Measurements from ENCODE around the gene ABCC1. TPM values are rescaled to one million over a fixed set of nuclear protein-coding genes. Genes with fewer than 3 reads are reported as not detected.

ABCC1 gene
- polyA plus RNA-seq, 1 experiment: 69.7 TPM

DNA sequence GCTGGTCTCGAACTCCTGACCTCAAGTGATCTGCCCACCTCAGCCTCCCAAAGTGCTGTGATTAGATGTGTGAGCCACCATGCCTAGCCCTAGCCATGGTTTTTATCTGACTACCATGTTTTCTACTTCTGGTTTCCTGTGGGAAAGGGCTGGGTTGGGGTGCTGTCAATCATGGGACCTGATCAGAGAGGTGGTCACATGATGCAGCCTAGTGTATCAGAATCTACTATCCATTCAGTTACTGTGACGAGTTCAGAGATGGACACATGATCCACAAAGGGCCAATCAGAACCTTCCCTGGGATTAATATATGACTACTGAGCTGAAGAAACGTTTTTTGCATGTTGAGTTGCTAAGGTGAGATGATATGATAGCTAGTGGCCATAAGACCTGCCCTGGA, 214.8 kb downstream of the ABCC1 start:
- ChIA-PET POLR2A (no interaction called here), CTCF (interaction anchor here (0.5 kb wide), 1 partner anchor 971 kb away, joined by 5 read pairs; no protein-coding TSS in a partner anchor)
- Histone ChIP-seq H3K27ac (ENCODE audit: low read depth, low read length) (no peak overlapping the region), H3K4me3 (ENCODE audit: low read depth, low read length) (no peak overlapping the region), H3K9me3 (ENCODE audit: control insufficient read depth, insufficient read depth, low read length) (peaks cover 8% of the 10 kb centered on the region), H3K27me3 (ENCODE audit: control insufficient read depth, insufficient read depth, low read length) (peaks cover 3% of the 10 kb centered on the region)
- DNase-seq (ENCODE audit: low read depth, low spot score): no peak
- TF ChIP-seq, protein P1, sequence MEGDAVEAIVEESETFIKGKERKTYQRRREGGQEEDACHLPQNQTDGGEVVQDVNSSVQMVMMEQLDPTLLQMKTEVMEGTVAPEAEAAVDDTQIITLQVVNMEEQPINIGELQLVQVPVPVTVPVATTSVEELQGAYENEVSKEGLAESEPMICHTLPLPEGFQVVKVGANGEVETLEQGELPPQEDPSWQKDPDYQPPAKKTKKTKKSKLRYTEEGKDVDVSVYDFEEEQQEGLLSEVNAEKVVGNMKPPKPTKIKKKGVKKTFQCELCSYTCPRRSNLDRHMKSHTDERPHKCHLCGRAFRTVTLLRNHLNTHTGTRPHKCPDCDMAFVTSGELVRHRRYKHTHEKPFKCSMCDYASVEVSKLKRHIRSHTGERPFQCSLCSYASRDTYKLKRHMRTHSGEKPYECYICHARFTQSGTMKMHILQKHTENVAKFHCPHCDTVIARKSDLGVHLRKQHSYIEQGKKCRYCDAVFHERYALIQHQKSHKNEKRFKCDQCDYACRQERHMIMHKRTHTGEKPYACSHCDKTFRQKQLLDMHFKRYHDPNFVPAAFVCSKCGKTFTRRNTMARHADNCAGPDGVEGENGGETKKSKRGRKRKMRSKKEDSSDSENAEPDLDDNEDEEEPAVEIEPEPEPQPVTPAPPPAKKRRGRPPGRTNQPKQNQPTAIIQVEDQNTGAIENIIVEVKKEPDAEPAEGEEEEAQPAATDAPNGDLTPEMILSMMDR (IDR thresholded peaks at IDR 0.05; ENCODE audit: low read depth, low read length): no peak

DNA sequence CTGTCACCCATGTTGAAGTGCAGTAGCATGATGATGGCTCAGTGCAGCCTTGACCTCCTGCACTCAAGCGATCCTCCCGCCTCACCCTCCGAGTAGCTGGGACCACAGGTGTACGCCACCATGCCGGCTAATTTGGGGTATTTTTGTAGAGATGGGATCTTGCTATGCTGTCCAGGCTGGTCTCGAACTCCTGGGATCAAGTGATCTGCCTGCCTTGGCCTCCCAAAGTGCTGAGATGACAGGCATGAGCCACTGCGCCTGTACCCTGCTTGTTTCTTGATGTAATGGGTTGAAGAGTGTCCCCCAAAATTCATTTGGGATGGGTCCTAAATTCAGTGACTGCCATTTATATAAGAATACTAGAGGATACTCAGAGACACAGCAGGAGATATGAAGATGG, 216.7 kb downstream of the ABCC1 start:
- no peak for DNase-seq (ENCODE audit: low read depth, low spot score)
- H3K27me3 ChIP-seq (ENCODE audit: control insufficient read depth, insufficient read depth, low read length): peaks cover 3% of the 10 kb centered on the region
- POLR2A ChIA-PET: no interaction called here
- TF ChIP-seq, protein P1 (IDR thresholded peaks at IDR 0.05; ENCODE audit: low read depth, low read length): no peak
- CTCF ChIA-PET: no interaction called here
- no peak overlapping the region for H3K4me3 ChIP-seq (ENCODE audit: low read depth, low read length)
- no peak overlapping the region for H3K27ac ChIP-seq (ENCODE audit: low read depth, low read length)
- no peaks in the 10 kb centered on the region; the same call in 1 of the 2 replicates for H3K9me3 ChIP-seq (ENCODE audit: control insufficient read depth, insufficient read depth, low read length)

DNA sequence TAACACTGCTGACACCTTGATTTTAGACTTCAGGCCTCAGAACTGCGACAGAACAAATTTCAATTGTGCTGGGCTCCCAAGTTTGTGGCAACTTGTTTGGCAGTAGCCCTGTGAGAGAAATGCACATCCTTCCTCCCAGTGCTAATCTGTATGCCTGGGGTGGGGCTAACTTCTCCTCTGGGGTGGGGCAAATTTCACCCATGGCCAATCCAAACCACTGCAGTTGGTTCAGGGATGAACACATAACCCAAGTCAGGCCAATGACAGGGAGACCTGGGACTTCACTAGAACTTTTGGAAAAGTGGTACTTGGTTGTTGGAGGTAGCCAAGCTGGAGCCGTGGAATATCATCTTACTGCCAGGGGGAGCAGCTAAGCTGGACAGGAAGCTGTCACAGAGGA, 217.5 kb downstream of the ABCC1 start:
- H3K4me3 ChIP-seq (ENCODE audit: low read depth, low read length): no peak overlapping the region
- no peak for DNase-seq (ENCODE audit: low read depth, low spot score)
- ChIA-PET CTCF (no interaction called here), POLR2A (no interaction called here)
- peaks cover 3% of the 10 kb centered on the region for H3K27me3 ChIP-seq (ENCODE audit: control insufficient read depth, insufficient read depth, low read length)
- TF ChIP-seq, protein P1 (IDR thresholded peaks at IDR 0.05; ENCODE audit: low read depth, low read length): no peak
- no peaks in the 10 kb centered on the region for H3K9me3 ChIP-seq (ENCODE audit: control insufficient read depth, insufficient read depth, low read length)
- no peak overlapping the region for H3K27ac ChIP-seq (ENCODE audit: low read depth, low read length)

DNA sequence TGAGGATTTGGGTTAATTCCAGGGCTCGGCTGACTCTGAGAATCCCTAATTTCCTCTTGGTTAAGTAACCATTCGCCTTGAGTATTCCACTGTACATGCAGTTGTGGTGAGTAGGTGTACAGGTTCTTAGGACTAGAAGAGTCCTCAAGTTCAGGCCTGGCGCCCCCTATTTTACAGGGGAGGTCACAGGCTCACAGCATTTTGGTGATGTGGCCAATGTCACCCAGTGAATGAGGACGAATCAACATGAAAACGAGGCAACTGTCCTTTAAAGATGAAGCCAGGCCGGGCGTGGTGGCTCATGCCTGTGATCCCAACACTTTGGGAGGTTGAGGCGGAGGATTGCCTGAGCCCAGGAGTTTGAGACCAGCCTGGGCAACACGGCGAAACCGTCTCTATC, 218.5 kb downstream of the ABCC1 start:
- DNase-seq (ENCODE audit: low read depth, low spot score): no peak
- TF ChIP-seq, protein P1 (IDR thresholded peaks at IDR 0.05; ENCODE audit: low read depth, low read length): no peak
- H3K9me3 ChIP-seq (ENCODE audit: control insufficient read depth, insufficient read depth, low read length): no peaks in the 10 kb centered on the region
- no peak overlapping the region for H3K27ac ChIP-seq (ENCODE audit: low read depth, low read length)
- H3K4me3 ChIP-seq (ENCODE audit: low read depth, low read length): no peak overlapping the region
- POLR2A ChIA-PET: interaction anchor here (0.7 kb wide), 1 partner anchor 57 kb away, joined by 3 read pairs; no protein-coding TSS in a partner anchor
- CTCF ChIA-PET: interaction anchor here (0.7 kb wide), 1 partner anchor 107 kb away, joined by 4 read pairs; no protein-coding TSS in a partner anchor
- peaks cover 3% of the 10 kb centered on the region for H3K27me3 ChIP-seq (ENCODE audit: control insufficient read depth, insufficient read depth, low read length)

DNA sequence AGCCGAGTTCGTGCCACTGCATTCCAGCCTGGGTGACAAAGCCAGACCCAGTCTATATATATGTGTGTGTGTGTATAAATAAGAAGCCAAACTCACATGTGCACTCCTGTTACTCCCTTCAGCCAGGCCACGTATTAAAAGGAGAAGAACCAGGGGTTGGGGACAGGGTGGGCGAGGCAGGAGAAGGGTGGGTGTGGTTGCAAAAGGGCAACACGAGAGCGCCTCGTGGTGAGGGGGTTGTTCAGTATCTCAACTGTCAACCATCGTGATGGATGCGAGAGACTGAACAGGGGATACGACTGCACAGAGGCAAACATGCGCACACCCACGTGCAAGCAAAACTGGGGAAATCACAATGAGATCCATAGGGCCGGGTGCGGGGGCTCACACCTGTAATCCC, 219.0 kb downstream of the ABCC1 start:
- TF ChIP-seq, protein P1 (IDR thresholded peaks at IDR 0.05; ENCODE audit: low read depth, low read length): no peak
- H3K9me3 ChIP-seq (ENCODE audit: control insufficient read depth, insufficient read depth, low read length): no peaks in the 10 kb centered on the region
- no peak overlapping the region for H3K27ac ChIP-seq (ENCODE audit: low read depth, low read length)
- CTCF ChIA-PET: no interaction called here
- no peak for DNase-seq (ENCODE audit: low read depth, low spot score)
- H3K4me3 ChIP-seq (ENCODE audit: low read depth, low read length): no peak overlapping the region
- H3K27me3 ChIP-seq (ENCODE audit: control insufficient read depth, insufficient read depth, low read length): peaks cover 3% of the 10 kb centered on the region
- POLR2A ChIA-PET: interaction anchor here (0.7 kb wide), 1 partner anchor 57 kb away, joined by 3 read pairs; no protein-coding TSS in a partner anchor

All from AG04450 (cell line).